H9 (cell line): ENCODE results near the gene FYTTD1. TPM values are rescaled to one million over a fixed set of nuclear protein-coding genes. Genes with fewer than 3 reads are reported as not detected.

Experiments used
- DNase-seq: peaks from one replicate; pipeline ENCODE4 v3.0.0-alpha.2; 2017
- H2AFZ ChIP-seq: one replicate; pipeline ENCODE4 v1.6.1; 2013; ENCODE audit warnings: mild to moderate bottlenecking, low read length, control low read depth, moderate library complexity
- H2AK5ac ChIP-seq: 2 replicates; pipeline ENCODE4 v1.6.1; 2013; ENCODE audit warnings: low read length, control low read depth, mixed read lengths; ENCODE audit not compliant: insufficient read length
- H2BK120ac ChIP-seq: one replicate; pipeline ENCODE4 v1.6.1; 2013; ENCODE audit warnings: low read depth, mild to moderate bottlenecking, low read length, control low read depth, inconsistent platforms; ENCODE audit not compliant: poor library complexity, severe bottlenecking
- H2BK12ac ChIP-seq: 2 replicates; pipeline ENCODE4 v1.6.1; 2013; ENCODE audit warnings: low read length, control low read depth, mixed read lengths, low read depth; ENCODE audit not compliant: insufficient read length
- H2BK15ac ChIP-seq: 2 replicates; pipeline ENCODE4 v1.6.1; 2013; ENCODE audit warnings: low read depth, low read length, control low read depth
- H2BK20ac ChIP-seq: one replicate; pipeline ENCODE4 v1.6.1; 2013; ENCODE audit warnings: low read depth, mild to moderate bottlenecking, low read length, control low read depth, inconsistent platforms; ENCODE audit not compliant: poor library complexity, severe bottlenecking
- H2BK5ac ChIP-seq: 2 replicates; pipeline ENCODE4 v1.6.1; 2013; ENCODE audit warnings: low read length, control low read depth, mixed read lengths; ENCODE audit not compliant: insufficient read length
- H3K14ac ChIP-seq: 2 replicates; pipeline ENCODE4 v1.6.1; 2013; ENCODE audit warnings: low read length, control low read depth; ENCODE audit not compliant: insufficient read depth
- H3K18ac ChIP-seq: 2 replicates; pipeline ENCODE4 v1.6.1; 2013; ENCODE audit warnings: low read depth, mild to moderate bottlenecking, mixed read lengths, low read length, control low read depth; ENCODE audit not compliant: insufficient read length
- H3K23ac ChIP-seq: 2 replicates; pipeline ENCODE4 v1.6.1; 2013; ENCODE audit warnings: low read length, control low read depth, mixed read lengths, low read depth; ENCODE audit not compliant: insufficient read length
- H3K23me2 ChIP-seq: 2 replicates; pipeline ENCODE4 v1.6.1; 2013; ENCODE audit warnings: low read depth, mild to moderate bottlenecking, mixed read lengths, low read length, control low read depth; ENCODE audit not compliant: insufficient read length, poor library complexity, severe bottlenecking
- H3K27ac ChIP-seq: 2 replicates; pipeline ENCODE4 v1.5.1; 2013; ENCODE audit warnings: low read length, control low read depth, mixed read lengths, low read depth; ENCODE audit not compliant: insufficient read length
- H3K27me3 ChIP-seq: 2 replicates; pipeline ENCODE4 v1.6.1; 2013; ENCODE audit warnings: low read length, control low read depth, inconsistent platforms; ENCODE audit not compliant: insufficient read depth
- H3K4ac ChIP-seq: 2 replicates; pipeline ENCODE4 v1.6.1; 2013; ENCODE audit warnings: low read depth, mild to moderate bottlenecking, control low read depth, inconsistent platforms, low read length, moderate library complexity
- H3K4me1 ChIP-seq: 2 replicates; pipeline ENCODE4 v1.6.1; 2013; ENCODE audit warnings: low read length, control low read depth, inconsistent platforms; ENCODE audit not compliant: insufficient read depth
- H3K4me2 ChIP-seq: 2 replicates; pipeline ENCODE4 v1.6.1; 2013; ENCODE audit warnings: low read length, control low read depth, mixed read lengths; ENCODE audit not compliant: insufficient read length, insufficient read depth
- H3K56ac ChIP-seq: 2 replicates; pipeline ENCODE4 v1.6.1; 2013; ENCODE audit warnings: low read depth, mild to moderate bottlenecking, mixed read lengths, low read length, control low read depth; ENCODE audit not compliant: insufficient read length
- H3K79me1 ChIP-seq: 2 replicates; pipeline ENCODE4 v1.6.1; 2013; ENCODE audit warnings: low read depth, mild to moderate bottlenecking, moderate library complexity, low read length, control low read depth, inconsistent platforms; ENCODE audit not compliant: insufficient read depth, poor library complexity, severe bottlenecking
- H3K79me2 ChIP-seq: 2 replicates; pipeline ENCODE4 v1.6.1; 2013; ENCODE audit warnings: low read length, control low read depth, inconsistent platforms; ENCODE audit not compliant: insufficient read depth
- H3K9ac ChIP-seq: 2 replicates; pipeline ENCODE4 v1.6.1; 2013; ENCODE audit warnings: low read length, control low read depth, mixed read lengths; ENCODE audit not compliant: insufficient read length; ENCODE audit errors: extremely low read depth
- H3K9me3 ChIP-seq: one replicate; pipeline ENCODE4 v1.6.1; 2013; ENCODE audit warnings: low read depth, low read length, inconsistent platforms; ENCODE audit not compliant: control insufficient read depth
- H3T11ph ChIP-seq: one replicate; pipeline ENCODE4 v1.6.1; 2013; ENCODE audit warnings: mild to moderate bottlenecking, low read length, control low read depth, inconsistent platforms
- H4K20me1 ChIP-seq: one replicate; pipeline ENCODE4 v1.6.1; 2013; ENCODE audit not compliant: control insufficient read depth, insufficient read length, insufficient read depth
- H4K5ac ChIP-seq: 2 replicates; pipeline ENCODE4 v1.6.1; 2013; ENCODE audit warnings: low read depth, mild to moderate bottlenecking, mixed read lengths, low read length, control low read depth; ENCODE audit not compliant: insufficient read length
- H4K8ac ChIP-seq: replicated peaks from 2 replicates; pipeline ENCODE4 v1.6.1; 2013; ENCODE audit warnings: low read length, control low read depth, mixed read lengths, low read depth; ENCODE audit not compliant: insufficient read length
- H4K91ac ChIP-seq: 2 replicates; pipeline ENCODE4 v1.6.1; 2013; ENCODE audit warnings: low read depth, mild to moderate bottlenecking, moderate library complexity, mixed read lengths, low read length, control low read depth; ENCODE audit not compliant: insufficient read length
- H3K27ac Mint-ChIP-seq, 3 experiments: 2 replicates in 2 of 3; 3 replicates in 1 of 3; pipeline ENCODE4 v1.8.0; 2020 to 2021; ENCODE audit warnings: mixed read lengths in 3 of 3, mild to moderate bottlenecking in 1 of 3, moderate library complexity in 1 of 3
- H3K27me3 Mint-ChIP-seq: 2 replicates; pipeline ENCODE4 v1.8.0; 2021; ENCODE audit warnings: low read depth, mild to moderate bottlenecking, moderate library complexity, mixed read lengths
- H3K36me3 Mint-ChIP-seq, 3 experiments: 2 replicates in 2 of 3; 3 replicates in 1 of 3; pipeline ENCODE4 v1.8.0; 2020 to 2021; ENCODE audit warnings: low read depth in 3 of 3, mixed read lengths in 3 of 3; ENCODE audit not compliant: insufficient read depth in 1 of 3
- H3K4me1 Mint-ChIP-seq, 2 experiments: 2 replicates each; pipeline ENCODE4 v1.8.0; 2020; ENCODE audit warnings: mixed read lengths in 2 of 2
- H3K4me3 Mint-ChIP-seq, 2 experiments: 2 replicates in 1 of 2; 3 replicates in 1 of 2; pipeline ENCODE4 v1.8.0; 2020 to 2021; ENCODE audit warnings: mild to moderate bottlenecking in 2 of 2, mixed read lengths in 2 of 2, moderate library complexity in 1 of 2
- H3K9me3 Mint-ChIP-seq, 2 experiments: 2 replicates in 1 of 2; 3 replicates in 1 of 2; pipeline ENCODE4 v1.8.0; 2020; ENCODE audit warnings: mild to moderate bottlenecking in 2 of 2, mixed read lengths in 2 of 2, moderate library complexity in 1 of 2
- CTCF ChIP-seq: fragments of 200-600 bp; sonication (generic); conservative IDR thresholded peaks from 3 replicates; pipeline ENCODE4 v1.8.0; 2021; ENCODE audit warnings: antibody characterized with exemption, mild to moderate bottlenecking
- WGBS: extraction: QIAGEN DNeasy Blood & Tissue Kit; methylation state at CpG from one replicate; pipeline ENCODE4 v1.1.7; 2013; ENCODE audit warnings: missing lambda C conversion rate, low lambda C conversion rate, mixed read lengths; ENCODE audit not compliant: insufficient read length; ENCODE audit errors: extremely low coverage; 5-methylcytosine and 5-hydroxymethylcytosine counted together
- total RNA-seq: library from RNA; stranded (reverse); gene quantifications from 2 replicates; pipeline ENCODE4 v1.2.1, GENCODE V29; 2021

Gene FYTTD1
- total RNA-seq, 1 experiment from 2014 or later, result 19.4 TPM

GRCh38 chr3:197734667-197735318 lies 14.9 kb upstream of the FYTTD1 start:
- Histone ChIP-seq H3K23ac (no peak overlapping the region), H3T11ph (no peak overlapping the region), H2BK20ac (no peak overlapping the region), H3K9ac (no peak overlapping the region), H3K4ac (no peak overlapping the region), H3K9me3 (no peaks in the 10 kb centered on the region), H2AK5ac (no peak overlapping the region), H3K56ac (no peak overlapping the region), H3K4me1 (no peaks in the 10 kb centered on the region), H4K5ac (no peak overlapping the region), H2AFZ (no peak overlapping the region), H3K23me2 (peaks cover 10% of the 10 kb centered on the region), H3K4me2 (no peak overlapping the region), H2BK5ac (no peak overlapping the region), H4K8ac (no peak overlapping the region), H4K20me1 (peaks cover 2% of the 10 kb centered on the region), H4K91ac (no peak overlapping the region), H3K79me2 (no peaks in the 10 kb centered on the region), H2BK120ac (no peak overlapping the region), H3K14ac (no peak overlapping the region), H2BK15ac (no peak overlapping the region), H3K79me1 (no peaks in the 10 kb centered on the region), H2BK12ac (no peak overlapping the region), H3K27ac (no peak overlapping the region), H3K18ac (no peak overlapping the region), H3K27me3 (no peaks in the 10 kb centered on the region)
- peaks cover 14 to 20% of the 10 kb centered on the region in 2 experiments for H3K4me1 Mint-ChIP-seq
- no CpG with 5 or more reads among the region's 7 CpGs for WGBS
- H3K36me3 Mint-ChIP-seq, result peaks cover 0 to 6% (median 5%) of the 10 kb centered on the region in 3 experiments; a peak in 3 of 7 replicates
- H3K27me3 Mint-ChIP-seq, result no peaks in the 10 kb centered on the region
- H3K9me3 Mint-ChIP-seq, result peaks cover 3% of the 10 kb centered on the region in 2 experiments; a peak in 4 of 5 replicates
- TF ChIP-seq CTCF, result no peak
- DNase-seq, result no peak
- no peak overlapping the region for H3K27ac Mint-ChIP-seq
- H3K4me3 Mint-ChIP-seq, result no peak overlapping the region; a peak in 1 of 5 replicates
